Endothelial cell of umbilical vein (primary cell): ENCODE results near the gene POLE. TPM values are rescaled to one million over a fixed set of nuclear protein-coding genes. Genes with fewer than 3 reads are reported as not detected.

Experiments
- BruUV-seq: library from RNA; stranded (reverse); fragments of 400-500 nt; replicated peaks from 2 replicates; lab custom pipeline; 2021; lab: Mats Ljungman, UMichigan
- CTCF ChIA-PET: fragments of 300-600, 350-600 bp; sonication (Branson Sonifier 250); formaldehyde crosslinking; loops from one replicate; lab custom pipeline; 2021; ENCODE audit warnings: antibody characterized with exemption, inconsistent platforms; lab: Charles Lee
- POLR2A ChIA-PET: fragments of 300-600, 350-600 bp; sonication (Branson Sonifier 250); formaldehyde crosslinking; loops from one replicate; lab custom pipeline; 2021; ENCODE audit warnings: antibody characterized with exemption, inconsistent platforms; lab: Charles Lee
- DNase-seq: peaks from one replicate; pipeline ENCODE4 v3.0.0-alpha.2; 2011; ENCODE audit warnings: low read depth, low spot score
- FAIRE-seq: peaks from 2 replicates; lab custom pipeline; 2011; peaks lifted over from hg19 to GRCh38; lab: Jason Lieb, UNC
- H2AFZ ChIP-seq: 2 replicates; pipeline ENCODE4 v1.6.0; 2012; ENCODE audit warnings: low read depth, low read length, control low read depth, inconsistent platforms
- H3K27ac ChIP-seq: 2 replicates; pipeline ENCODE4 v1.5.1; 2011; ENCODE audit warnings: low read depth, mild to moderate bottlenecking, control low read depth, low read length, moderate library complexity; ENCODE audit not compliant: insufficient read depth
- H3K27me3 ChIP-seq, 2 experiments: 2 replicates each; pipeline versions ENCODE4 v1.6.0 to v1.6.1; 2011; ENCODE audit warnings: low read length in 2 of 2, mixed read lengths in 1 of 2; ENCODE audit not compliant: control insufficient read depth in 2 of 2, insufficient read depth in 2 of 2
- H3K36me3 ChIP-seq, 2 experiments: 2 replicates in 1 of 2; 3 replicates in 1 of 2; pipeline ENCODE4 v1.5.1; 2011; ENCODE audit warnings: low read length in 2 of 2, mild to moderate bottlenecking in 1 of 2, moderate library complexity in 1 of 2; ENCODE audit not compliant: control insufficient read depth in 2 of 2, insufficient read depth in 2 of 2; ENCODE audit errors: extremely low read depth in 1 of 2
- H3K4me1 ChIP-seq: 3 replicates; pipeline ENCODE4 v1.5.1; 2011; ENCODE audit warnings: mild to moderate bottlenecking, low read length; ENCODE audit not compliant: control insufficient read depth, insufficient read depth; ENCODE audit errors: extremely low read depth
- H3K4me2 ChIP-seq: 2 replicates; pipeline ENCODE4 v1.6.1; 2011; ENCODE audit warnings: low read length, control low read depth, mixed read lengths; ENCODE audit not compliant: insufficient read depth
- H3K4me3 ChIP-seq, 3 experiments: fragments of 200-600 bp in 1 of 3; sonication (generic), shearing (Covaris generic) in 1 of 3; replicated peaks in 1 of 3; 2 replicates each; pipeline ENCODE4 v1.5.1; 2011 to 2016; ENCODE audit warnings: control low read depth in 3 of 3, low read length in 3 of 3, mild to moderate bottlenecking in 2 of 3, inconsistent platforms in 1 of 3, low read depth in 1 of 3, moderate library complexity in 1 of 3; ENCODE audit not compliant: insufficient read depth in 1 of 3
- H3K79me2 ChIP-seq: 2 replicates; pipeline ENCODE4 v1.6.0; 2012; ENCODE audit warnings: low read length, inconsistent platforms; ENCODE audit not compliant: control insufficient read depth, insufficient read depth
- H3K9ac ChIP-seq: replicated peaks from 2 replicates; pipeline ENCODE3; 2011; ENCODE audit warnings: low read length, control low read depth; ENCODE audit not compliant: insufficient read depth; ENCODE audit errors: extremely low read depth
- H3K9me1 ChIP-seq: replicated peaks from 3 replicates; pipeline ENCODE4 v1.6.0; 2011; ENCODE audit warnings: mild to moderate bottlenecking, low read length; ENCODE audit not compliant: control insufficient read depth, insufficient read depth; ENCODE audit errors: extremely low read depth
- H3K9me3 ChIP-seq: replicated peaks from 2 replicates; pipeline ENCODE4 v1.5.1; 2012; ENCODE audit warnings: low read length, inconsistent platforms; ENCODE audit not compliant: control insufficient read depth, insufficient read depth
- H4K20me1 ChIP-seq: replicated peaks from 2 replicates; pipeline ENCODE3; 2011; ENCODE audit warnings: mild to moderate bottlenecking, low read length; ENCODE audit not compliant: control insufficient read depth, insufficient read depth; ENCODE audit errors: extremely low read depth
- EZH2 ChIP-seq: IDR thresholded peaks from 2 replicates; pipeline ENCODE4 v1.6.1; 2012; ENCODE audit warnings: borderline replicate concordance, low read depth, mild to moderate bottlenecking, moderate library complexity, low read length, inconsistent platforms; ENCODE audit not compliant: severe bottlenecking
- FOS ChIP-seq: IDR thresholded peaks from 2 replicates; pipeline ENCODE4 v1.6.1; 2011; ENCODE audit warnings: mild to moderate bottlenecking, low read length, moderate library complexity, borderline replicate concordance; ENCODE audit not compliant: insufficient read depth
- GATA2 ChIP-seq: IDR thresholded peaks from 2 replicates; pipeline ENCODE4 v1.7.0; 2011; ENCODE audit warnings: low read depth, mild to moderate bottlenecking, moderate library complexity, mixed read lengths, low read length; ENCODE audit not compliant: insufficient read length, insufficient read depth
- JUN ChIP-seq: IDR thresholded peaks from 2 replicates; pipeline ENCODE4 v1.6.1; 2011; ENCODE audit warnings: borderline replicate concordance, low read depth; ENCODE audit not compliant: insufficient read length, insufficient read depth
- MYC ChIP-seq: IDR thresholded peaks from one replicate; pipeline ENCODE4 v1.6.1; 2011; ENCODE audit warnings: mild to moderate bottlenecking, low read depth, low read length
- POLR2AphosphoS5 ChIP-seq: IDR thresholded peaks from 2 replicates; pipeline ENCODE4 v1.6.1; 2012; ENCODE audit warnings: low read depth, mild to moderate bottlenecking, control low read depth, low read length, moderate library complexity; ENCODE audit not compliant: insufficient read depth
- dilution Hi-C: fragments of 300-500 bp; cut with MboI; formaldehyde crosslinking; loops from one replicate; pipeline ENCODE4 v1.15.0; 2019; ENCODE audit warnings: low sequenced_read_pairs; ENCODE audit not compliant: extremely low pct_ligation_motif_present
- intact Hi-C: fragments of 100-400 bp; cut with micrococcal nuclease; formaldehyde crosslinking; loops from one replicate; pipeline ENCODE4 v1.10.0; 2022
- polyA plus RNA-seq, 4 experiments: library from polyadenylated mRNA; depleted of rRNA in 3 of 4; stranded (reverse) in 3 of 4; unstranded in 1 of 4; fragments of >200 nt; gene quantifications; 2 replicates each; pipeline versions ENCODE4 v1.2.1 to v1.2.3, GENCODE V29; 2011 to 2012; ENCODE audit warnings: missing spikeins in 1 of 4
- total RNA-seq: library from RNA; stranded (reverse); gene quantifications from 2 replicates; pipeline ENCODE4 v1.2.3, GENCODE V29; 2021
- TF ChIP-seq, protein P1 (sequence below), 2 donors: IDR thresholded peaks; 1 replicate in 1 of 2; 2 replicates in 1 of 2; pipeline ENCODE4 v1.5.1; 2011; ENCODE audit warnings: low read length in 2 of 2, mild to moderate bottlenecking in 2 of 2, moderate library complexity in 2 of 2, control low read depth in 1 of 2, inconsistent platforms in 1 of 2, low read depth in 1 of 2; ENCODE audit not compliant: insufficient read depth in 1 of 2; ENCODE audit errors: extremely low read depth in 1 of 2
- TF ChIP-seq, protein P2 (sequence below): IDR thresholded peaks from 2 replicates; pipeline ENCODE4 v1.6.1; 2011; ENCODE audit not compliant: insufficient read depth, insufficient read length

POLE gene
- total and polyA plus RNA-seq, 2 donors (not counting 3 experiments of a cell fraction or from before 2014, with no cell fraction given) = 22.9 to 82.7 TPM

DNA sequence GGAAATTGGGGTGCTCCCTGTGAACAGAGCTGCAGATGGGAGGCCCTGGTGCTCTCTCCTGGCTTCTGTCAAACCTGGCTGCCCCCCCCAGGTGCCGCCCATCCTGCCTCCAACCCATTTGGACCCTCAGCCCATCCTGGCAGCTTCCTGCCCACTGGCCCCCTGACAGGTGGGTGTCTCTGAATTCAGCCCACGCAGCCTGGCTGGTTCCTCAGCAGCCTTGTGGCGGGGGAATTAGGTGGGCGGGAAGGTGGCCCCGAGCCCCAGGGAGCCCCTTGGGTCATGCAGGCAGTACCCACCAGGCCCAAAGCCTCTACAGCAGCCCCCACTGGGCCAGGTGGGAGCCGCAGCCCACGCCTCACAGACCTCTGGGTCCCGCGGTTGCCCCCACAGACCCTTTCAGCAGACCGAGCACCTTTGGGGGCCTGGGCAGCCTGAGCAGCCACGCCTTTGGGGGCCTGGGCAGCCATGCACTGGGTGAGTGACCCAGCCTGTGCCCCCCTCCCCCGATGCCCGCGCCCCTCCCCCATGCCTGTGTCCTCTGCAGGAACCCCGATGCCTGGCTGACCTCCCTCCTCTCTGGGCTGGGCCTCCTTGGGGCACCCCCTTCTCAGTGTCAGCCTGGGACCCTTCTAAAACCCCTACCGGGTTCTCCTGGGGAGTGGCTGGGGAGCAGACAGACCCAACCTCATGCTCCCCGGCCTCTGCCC, 105.6 kb downstream of the POLE start:
- no peak for DNase-seq
- Histone ChIP-seq H3K79me2 (no peaks in the 10 kb centered on the region), H3K36me3 (peaks cover 0 to 15% of the 10 kb centered on the region in 2 experiments), H3K9ac (no peak overlapping the region), H3K27me3 (peaks cover 0 to 5% of the 10 kb centered on the region in 2 experiments), H3K4me2 (no peak overlapping the region), H3K9me1 (no peaks in the 10 kb centered on the region), H3K4me1 (no peaks in the 10 kb centered on the region), H3K9me3 (no peaks in the 10 kb centered on the region), H3K27ac (no peak overlapping the region), H3K4me3 (no peak overlapping the region), H2AFZ (no peak overlapping the region), H4K20me1 (no peaks in the 10 kb centered on the region)
- POLR2A ChIA-PET = no interaction called here
- TF ChIP-seq EZH2 = no peak
- TF ChIP-seq, protein P1, sequence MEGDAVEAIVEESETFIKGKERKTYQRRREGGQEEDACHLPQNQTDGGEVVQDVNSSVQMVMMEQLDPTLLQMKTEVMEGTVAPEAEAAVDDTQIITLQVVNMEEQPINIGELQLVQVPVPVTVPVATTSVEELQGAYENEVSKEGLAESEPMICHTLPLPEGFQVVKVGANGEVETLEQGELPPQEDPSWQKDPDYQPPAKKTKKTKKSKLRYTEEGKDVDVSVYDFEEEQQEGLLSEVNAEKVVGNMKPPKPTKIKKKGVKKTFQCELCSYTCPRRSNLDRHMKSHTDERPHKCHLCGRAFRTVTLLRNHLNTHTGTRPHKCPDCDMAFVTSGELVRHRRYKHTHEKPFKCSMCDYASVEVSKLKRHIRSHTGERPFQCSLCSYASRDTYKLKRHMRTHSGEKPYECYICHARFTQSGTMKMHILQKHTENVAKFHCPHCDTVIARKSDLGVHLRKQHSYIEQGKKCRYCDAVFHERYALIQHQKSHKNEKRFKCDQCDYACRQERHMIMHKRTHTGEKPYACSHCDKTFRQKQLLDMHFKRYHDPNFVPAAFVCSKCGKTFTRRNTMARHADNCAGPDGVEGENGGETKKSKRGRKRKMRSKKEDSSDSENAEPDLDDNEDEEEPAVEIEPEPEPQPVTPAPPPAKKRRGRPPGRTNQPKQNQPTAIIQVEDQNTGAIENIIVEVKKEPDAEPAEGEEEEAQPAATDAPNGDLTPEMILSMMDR (IDR thresholded peaks at IDR 0.05; ENCODE audit: extremely low read depth in 1 of 2, insufficient read depth in 1 of 2, low read depth in 1 of 2, low read length in 2 of 2) = no peak
- TF ChIP-seq, protein P2, sequence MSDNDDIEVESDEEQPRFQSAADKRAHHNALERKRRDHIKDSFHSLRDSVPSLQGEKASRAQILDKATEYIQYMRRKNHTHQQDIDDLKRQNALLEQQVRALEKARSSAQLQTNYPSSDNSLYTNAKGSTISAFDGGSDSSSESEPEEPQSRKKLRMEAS = no peak
- no peak for TF ChIP-seq GATA2
- TF ChIP-seq JUN = no peak
- no peak for TF ChIP-seq FOS
- no peak for TF ChIP-seq POLR2AphosphoS5
- TF ChIP-seq MYC = no peak
- intact Hi-C loops (no loop called here), dilution Hi-C loops (no loop called here)
- FAIRE-seq = no peak
- CTCF ChIA-PET = no interaction called here
- BruUV-seq = no TSS peak
